H54 (cell line): ENCODE data around the gene OSBPL3.
A peak's percentile ranks its signal among the peaks of the same experiment; 100 is the strongest.
"Not testable (repeated sequence)": the region's sequence is repeated elsewhere in the genome, so short reads cannot be mapped to it uniquely, and the experiment has no call there.

Experiments used
- DNase-seq: peaks from one replicate; pipeline ENCODE4 v3.0.0; 2011; ENCODE audit warnings: low spot score, mixed read lengths; ENCODE audit not compliant: insufficient read length
- FAIRE-seq: peaks from 3 replicates; lab custom pipeline; 2011; peaks lifted over from hg19 to GRCh38; lab: Jason Lieb, UNC
- POLR2A ChIP-seq: IDR thresholded peaks from 2 replicates; pipeline ENCODE4 v1.6.1; 2011; ENCODE audit warnings: low read depth, mild to moderate bottlenecking, low read length

Gene OSBPL3

GRCh38 chr7:24819916-24820689 is 159.9 kb downstream of the OSBPL3 start:
- DNase-seq (peak; percentile 77), FAIRE-seq (peak; percentile 88)
- no peak for TF ChIP-seq POLR2A

DNA sequence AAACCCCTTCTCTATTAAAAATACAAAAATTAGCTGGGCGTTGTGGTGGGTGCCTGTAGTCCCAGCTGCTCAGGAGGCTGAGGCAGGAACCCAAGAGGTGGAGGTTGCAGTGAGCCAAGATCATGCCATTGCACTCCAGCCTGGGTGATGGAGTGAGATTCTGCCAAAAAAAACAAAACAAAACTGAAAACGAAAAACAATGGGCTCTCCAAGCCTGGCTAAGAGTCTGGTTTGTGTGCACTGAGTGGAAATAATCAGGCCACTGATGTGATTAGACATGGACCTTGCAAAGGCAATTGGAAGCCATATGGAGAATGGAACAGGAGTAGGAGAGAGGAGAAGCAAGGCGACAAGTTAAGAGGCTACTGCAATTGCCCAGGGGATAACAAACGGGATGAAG is 162.6 kb downstream of the OSBPL3 start:
- no peak for FAIRE-seq
- no peak for TF ChIP-seq POLR2A
- no peak for DNase-seq

- DNase-seq (no peak), FAIRE-seq (no peak)
- TF ChIP-seq POLR2A, result no peak
Observed at GRCh38 chr7:24816868-24817267, 163.1 kb downstream of the OSBPL3 start.

DNA sequence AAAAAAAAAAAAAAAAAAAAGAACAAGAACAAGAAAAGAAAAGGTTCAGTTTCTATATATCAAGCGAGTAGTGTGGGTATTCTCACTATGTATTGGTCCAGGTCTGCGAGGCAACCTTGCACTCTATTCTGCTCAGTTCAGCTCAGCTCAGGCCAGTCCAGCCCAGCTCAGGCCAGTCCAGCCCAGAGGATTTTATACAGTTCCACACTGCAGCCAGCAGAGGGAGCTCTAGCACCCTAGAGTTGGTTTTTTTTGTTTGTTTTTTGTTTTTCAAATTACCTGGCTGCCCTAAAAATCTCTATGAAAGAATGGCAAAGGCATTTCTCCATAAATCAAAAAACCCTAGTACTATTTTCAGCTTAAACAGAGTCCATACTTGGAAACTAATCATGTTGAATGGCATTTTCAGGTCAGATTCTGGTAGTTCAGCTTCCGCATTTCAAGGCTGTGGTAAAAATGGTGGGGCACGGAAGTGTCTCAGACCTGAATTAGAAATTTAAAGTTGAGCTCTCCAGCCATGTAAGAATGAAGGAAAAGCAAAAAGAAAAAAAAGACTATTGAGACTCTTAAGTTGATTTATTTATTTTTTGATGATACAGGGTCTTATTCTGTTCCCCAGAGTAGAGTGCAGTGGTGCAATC is 167.6 kb downstream of the OSBPL3 start:
- FAIRE-seq, result peak; percentile 83
- DNase-seq, result peak; percentile 54
- TF ChIP-seq POLR2A, result no peak

- FAIRE-seq (no peak), DNase-seq (no peak)
- TF ChIP-seq POLR2A, result no peak
Observed at GRCh38 chr7:24808518-24808917, 171.5 kb downstream of the OSBPL3 start.

DNA sequence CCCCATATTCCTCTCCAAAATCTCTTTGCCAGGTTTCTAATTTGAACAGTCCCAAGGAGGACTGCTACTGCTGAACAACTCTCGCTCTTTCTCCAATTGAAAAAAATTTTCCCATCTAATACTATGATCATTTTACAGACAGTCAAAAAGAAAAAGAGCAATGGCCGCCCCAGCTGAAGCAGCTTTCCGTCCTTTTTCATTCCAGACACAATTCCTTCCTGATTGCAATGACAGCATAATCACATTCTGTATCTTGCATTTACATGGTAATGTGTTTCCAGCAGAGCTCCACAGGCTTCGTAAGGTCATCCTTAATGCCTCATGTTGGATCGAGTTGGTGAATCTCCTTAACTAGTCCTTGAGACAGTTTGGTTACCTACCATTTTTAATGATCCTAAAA is 177.7 kb downstream of the OSBPL3 start:
- FAIRE-seq, result peak; percentile 45
- no peak for TF ChIP-seq POLR2A
- no peak for DNase-seq

DNA sequence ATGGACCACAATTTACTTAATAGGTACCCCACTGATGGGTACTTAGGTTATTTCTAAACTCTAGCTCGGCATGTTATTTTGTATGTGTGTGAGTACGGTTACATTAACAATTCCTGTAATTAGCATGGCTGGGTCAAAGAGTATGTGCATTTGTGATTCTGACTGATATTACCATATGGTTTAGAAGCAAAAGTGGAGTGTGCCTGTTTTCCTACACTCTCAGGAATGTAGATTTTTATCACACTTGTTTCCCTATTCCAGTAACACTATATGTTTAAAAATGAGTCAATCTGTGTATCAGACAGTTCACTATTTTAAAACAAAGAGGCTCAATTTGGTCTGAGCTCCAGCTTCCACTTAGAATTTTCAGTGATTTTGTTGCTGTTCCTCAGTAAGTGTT is 178.1 kb downstream of the OSBPL3 start:
- no peak for FAIRE-seq
- no peak for DNase-seq
- TF ChIP-seq POLR2A, result no peak

GRCh38 chr7:24800667-24801066 is 179.3 kb downstream of the OSBPL3 start:
- no peak for TF ChIP-seq POLR2A
- no peak for FAIRE-seq
- DNase-seq, result no peak

GRCh38 chr7:24800073-24800472 is 179.9 kb downstream of the OSBPL3 start:
- DNase-seq (no peak), FAIRE-seq (no peak)
- TF ChIP-seq POLR2A, result no peak

- FAIRE-seq, result no peak
- no peak for TF ChIP-seq POLR2A
Observed at GRCh38 chr7:24799506-24799905, 180.5 kb downstream of the OSBPL3 start.

GRCh38 chr7:24798261-24798660 is 181.7 kb downstream of the OSBPL3 start:
- FAIRE-seq (no peak), DNase-seq (no peak)

More at GRCh38 chr7:24799506-24799905, 180.5 kb downstream of the OSBPL3 start:
- no peak for DNase-seq

DNA sequence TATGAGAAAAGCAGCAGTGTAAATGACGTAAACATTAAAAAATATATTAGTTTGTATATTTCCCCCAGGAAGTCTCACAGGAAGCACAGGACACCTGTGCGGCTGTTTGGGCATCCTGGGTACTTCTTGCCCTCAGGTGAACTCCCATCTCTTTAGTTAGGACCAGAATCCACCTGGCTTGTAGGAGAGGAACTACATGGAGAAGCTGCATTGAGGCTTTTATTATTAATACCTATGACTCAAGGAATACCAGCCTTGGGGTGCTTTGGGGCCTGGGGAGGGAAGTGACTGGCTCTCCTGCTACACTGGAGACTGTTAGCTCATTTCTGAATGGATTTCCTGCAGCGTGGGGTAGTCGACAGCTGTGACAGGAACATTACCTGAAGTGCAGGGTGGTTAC is 182.7 kb downstream of the OSBPL3 start:
- no peak for TF ChIP-seq POLR2A
- no peak for DNase-seq
- FAIRE-seq, result no peak

More at GRCh38 chr7:24798261-24798660, 181.7 kb downstream of the OSBPL3 start:
- TF ChIP-seq POLR2A, result no peak

GRCh38 chr7:24795407-24795767 is 184.6 kb downstream of the OSBPL3 start:
- DNase-seq (no peak), FAIRE-seq (no peak)
- TF ChIP-seq POLR2A, result no peak

DNA sequence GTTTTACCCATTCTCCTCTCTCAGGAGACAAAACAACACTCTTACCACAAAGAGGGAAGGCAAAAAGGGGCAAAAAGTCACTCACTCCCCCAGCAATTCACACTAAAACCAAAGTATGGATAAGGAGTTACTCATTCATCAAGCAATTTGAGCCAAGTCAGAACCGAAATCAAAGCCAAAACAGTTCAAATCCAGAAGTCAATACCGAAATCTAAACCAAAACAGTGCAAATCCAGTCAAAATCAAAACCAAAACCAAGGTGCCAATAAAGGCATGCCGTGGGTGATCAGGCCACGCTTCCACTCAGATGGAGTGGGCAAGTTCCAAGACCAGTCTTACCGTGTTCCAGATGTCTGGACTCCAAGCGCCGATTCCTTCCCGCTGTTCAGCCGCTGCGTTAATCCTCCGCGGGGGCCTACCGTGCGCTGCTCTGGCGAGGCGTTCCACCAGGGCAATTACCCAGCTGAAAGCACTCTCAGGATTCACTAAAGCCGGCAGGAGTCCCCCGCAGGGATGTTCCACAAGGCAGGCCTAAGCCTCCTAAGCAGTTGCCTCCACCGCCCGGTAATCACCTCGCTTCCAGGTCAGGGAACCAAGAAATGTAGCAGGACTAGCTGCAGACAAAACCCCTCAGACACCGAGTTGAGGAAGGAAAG is 185.1 kb downstream of the OSBPL3 start:
- not testable (repeated sequence) for DNase-seq, FAIRE-seq

- no peak for TF ChIP-seq POLR2A
- FAIRE-seq, result no peak
- no peak for DNase-seq
Observed at GRCh38 chr7:24793982-24794648, 185.9 kb downstream of the OSBPL3 start.
